EL (cell line): ENCODE results near the gene SMIM5.
"Not testable (repeated sequence)": the region's sequence is repeated elsewhere in the genome, so short reads cannot be mapped to it uniquely, and the experiment has no call there.

ENCODE experiments used
- DNase-seq: peaks from one replicate; pipeline ENCODE4 v3.0.0-alpha.2; 2016

The SMIM5 gene

GRCh38 chr17:75632863-75633485 is at the start of gene SMIM5:
SMIM5 (plus strand) TSS chr17:75633434; CDS start chr17:75640202, 6,768 bp downstream.
- peak; percentile 91 for DNase-seq

- DNase-seq, result no peak
Observed at GRCh38 chr17:75584849-75585175, 48.4 kb upstream of the SMIM5 start.

GRCh38 chr17:75587675-75588595 is 45.3 kb upstream of the SMIM5 start, which contains the start of gene MYO15B:
MYO15B (plus strand) TSS chr17:75587800; CDS start chr17:75588058, 258 bp downstream.
- no peak for DNase-seq

- no peak for DNase-seq
Observed at GRCh38 chr17:75588596-75589011, 44.6 kb upstream of the SMIM5 start.

GRCh38 chr17:75589012-75589918 is 44.0 kb upstream of the SMIM5 start:
- peak; percentile 87 for DNase-seq

GRCh38 chr17:75589919-75590303 is 43.3 kb upstream of the SMIM5 start:
- no peak for DNase-seq

- DNase-seq, result no peak
Observed at GRCh38 chr17:75590314-75590761, 42.9 kb upstream of the SMIM5 start.

GRCh38 chr17:75590849-75591721 is 42.1 kb upstream of the SMIM5 start:
- DNase-seq, result no peak

GRCh38 chr17:75591722-75592302 is 41.4 kb upstream of the SMIM5 start:
- no peak for DNase-seq

- no peak for DNase-seq
Observed at GRCh38 chr17:75592348-75593020, 40.8 kb upstream of the SMIM5 start.

GRCh38 chr17:75593430-75593829 is 39.8 kb upstream of the SMIM5 start:
- not testable (repeated sequence) for DNase-seq

GRCh38 chr17:75594499-75595283 is 38.5 kb upstream of the SMIM5 start:
- no peak for DNase-seq

GRCh38 chr17:75595284-75595919 is 37.8 kb upstream of the SMIM5 start:
- no peak for DNase-seq

GRCh38 chr17:75595920-75596313 is 37.3 kb upstream of the SMIM5 start:
- no peak for DNase-seq

GRCh38 chr17:75596320-75597087 is 36.7 kb upstream of the SMIM5 start:
- DNase-seq, result no peak

GRCh38 chr17:75601057-75601987 is 31.9 kb upstream of the SMIM5 start:
- peak; percentile 45 for DNase-seq

GRCh38 chr17:75602644-75603043 is 30.6 kb upstream of the SMIM5 start:
- DNase-seq, result no peak

GRCh38 chr17:75603123-75603522 is 30.1 kb upstream of the SMIM5 start:
- no peak for DNase-seq
